HG03439 (cell line): ENCODE data around the gene OR7G1.
"Not testable (repeated sequence)": the region's sequence is repeated elsewhere in the genome, so short reads cannot be mapped to it uniquely, and the experiment has no call there.

Experiments used
- ATAC-seq: cut with Tn5 transposase; IDR thresholded peaks from one replicate; pipeline ENCODE4 v1.9.1; 2021; ENCODE audit warnings: mild to moderate bottlenecking, moderate library complexity; ENCODE audit not compliant: unreplicated experiment

OR7G1 gene

DNA sequence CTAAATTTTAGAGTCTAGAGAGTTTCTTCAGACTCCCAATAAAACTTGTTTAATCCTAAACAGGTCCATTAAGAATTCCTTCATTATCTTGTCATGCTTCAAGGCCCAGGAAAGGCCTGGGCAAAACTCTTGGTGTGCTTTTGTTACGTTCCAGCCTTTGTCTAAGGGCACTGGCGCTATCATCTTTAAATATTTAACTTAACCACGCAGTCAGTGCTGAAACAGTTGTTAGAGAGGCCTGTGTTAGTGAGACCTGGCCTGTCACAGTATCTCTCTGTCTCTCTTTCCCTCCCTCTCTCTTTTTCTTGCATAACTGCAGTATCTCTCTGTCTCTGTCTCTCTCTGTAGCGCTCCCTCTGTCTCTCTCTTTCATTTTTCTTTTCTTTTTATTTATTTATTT, 36.9 kb downstream of the OR7G1 start:
- no peak for ATAC-seq

DNA sequence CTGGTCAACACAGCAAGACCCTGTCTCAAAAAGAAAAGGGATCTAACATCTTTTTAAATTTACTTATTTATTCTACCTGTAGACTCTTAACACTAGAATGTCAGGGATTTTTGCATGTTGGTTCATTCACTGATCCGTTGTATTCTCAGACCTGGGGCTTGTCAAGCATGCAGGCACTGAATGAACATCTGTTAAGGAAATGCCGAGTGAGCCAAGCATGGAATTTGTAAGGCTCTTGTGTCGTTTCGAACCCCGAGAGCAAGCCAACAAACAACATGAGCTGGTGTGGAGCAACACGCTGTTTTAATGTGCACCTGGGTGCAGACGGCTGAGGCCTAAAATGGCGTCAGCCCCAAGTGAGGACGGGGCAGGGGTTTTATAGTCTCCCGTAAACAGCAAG, 38.7 kb downstream of the OR7G1 start:
- ATAC-seq, result no peak

DNA sequence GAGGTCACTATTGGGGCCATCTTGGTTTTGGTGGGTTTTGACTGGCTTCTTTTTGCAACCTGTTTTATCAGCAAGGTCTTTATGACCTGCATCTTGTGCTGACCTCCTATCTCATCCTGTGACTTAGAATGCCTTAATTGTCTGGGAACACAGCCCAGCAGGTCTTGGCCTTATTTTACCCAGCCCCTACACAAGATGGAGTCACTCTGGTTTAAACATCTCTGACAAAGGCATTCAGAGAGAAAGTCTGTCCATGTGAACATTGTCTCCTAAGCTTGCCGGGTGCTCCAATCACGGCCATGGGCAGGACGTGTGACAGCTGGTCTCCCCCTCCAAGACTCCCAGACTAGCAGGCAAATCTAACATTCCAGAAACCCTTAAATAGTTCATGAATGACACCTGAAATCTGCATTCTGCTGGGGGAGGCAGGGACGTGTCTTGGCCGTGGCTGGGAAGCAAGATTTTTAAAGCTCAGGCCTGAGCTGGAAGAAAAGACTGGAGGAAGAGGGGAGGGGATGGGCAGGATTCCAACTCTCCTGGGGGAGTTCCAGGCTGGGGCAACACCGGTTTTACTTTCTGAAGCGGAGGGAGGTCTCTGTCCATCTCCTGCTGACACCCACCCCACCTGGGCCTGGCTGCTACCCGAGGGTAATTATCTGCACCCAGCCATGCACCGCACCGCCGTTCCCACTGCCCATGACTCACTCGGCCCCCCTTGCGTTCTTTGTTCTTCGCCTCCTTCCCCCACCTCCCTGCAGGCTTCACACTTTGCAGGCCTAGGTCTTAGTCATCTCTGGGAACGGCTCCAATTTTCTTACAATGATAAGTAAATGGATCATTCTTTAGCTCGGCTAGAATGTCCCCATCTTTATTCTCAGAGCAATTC, 40.3 kb downstream of the OR7G1 start:
- ATAC-seq, result no peak

DNA sequence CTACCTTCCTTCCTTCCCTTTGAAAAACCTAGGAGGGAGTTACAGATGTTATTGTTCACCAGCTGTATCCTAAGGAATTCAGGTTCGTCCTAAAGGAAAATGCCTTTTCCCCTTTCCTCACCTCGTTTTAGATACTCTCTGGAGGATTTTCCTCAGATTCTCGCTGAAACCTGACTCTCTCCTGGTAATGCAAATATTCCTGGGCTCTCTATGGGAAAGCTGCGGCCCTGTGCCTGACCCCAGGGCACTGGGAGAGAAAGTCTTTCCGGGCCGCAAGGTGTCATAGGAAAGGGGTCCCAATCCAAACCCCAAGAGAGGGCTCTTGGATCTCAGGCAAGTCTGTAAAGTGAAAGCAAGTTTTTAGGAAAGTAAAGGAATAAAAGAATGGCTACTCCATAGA, 41.8 kb downstream of the OR7G1 start:
- ATAC-seq, result no peak

DNA sequence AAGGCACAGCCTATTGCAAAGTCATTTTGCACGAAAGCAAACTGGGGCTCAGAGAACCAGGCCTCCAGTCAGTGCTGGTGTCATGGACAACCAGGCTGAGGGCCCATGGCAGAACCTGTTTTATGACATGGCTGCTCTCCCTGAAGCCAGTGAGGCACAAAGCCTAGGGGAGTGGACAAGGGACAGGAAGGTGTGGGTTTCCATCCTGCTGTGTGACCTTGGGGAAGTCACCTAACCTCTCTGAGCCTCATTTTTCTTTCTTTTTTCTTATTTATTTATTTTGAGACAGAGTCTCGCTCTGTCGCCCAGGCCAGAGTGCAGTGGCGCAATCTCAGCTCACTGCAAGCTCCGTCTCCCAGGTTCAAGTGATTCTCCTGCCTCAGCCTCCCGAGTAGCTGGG, 43.8 kb downstream of the OR7G1 start:
- not testable (repeated sequence) for ATAC-seq

DNA sequence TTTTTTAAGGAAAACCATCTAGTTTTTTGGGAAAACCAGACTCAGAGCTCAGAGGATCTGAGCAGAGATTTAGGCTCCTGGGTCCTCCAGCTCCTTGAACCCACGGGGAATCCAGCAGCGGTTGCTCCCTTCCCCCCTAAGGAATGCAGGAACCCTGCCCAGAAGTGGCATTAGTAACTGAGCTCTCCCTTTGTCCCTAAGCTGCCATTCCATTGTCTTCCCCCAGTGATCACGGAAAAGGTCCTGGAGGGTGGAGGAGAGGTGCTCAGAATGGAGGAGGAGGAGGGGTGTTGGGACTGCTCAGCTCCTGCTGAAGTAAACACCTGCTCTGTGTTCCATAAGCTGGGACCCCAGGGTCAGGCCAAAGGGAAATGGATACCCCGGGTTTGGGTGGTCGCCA, 45.5 kb downstream of the OR7G1 start:
- ATAC-seq, result no peak

DNA sequence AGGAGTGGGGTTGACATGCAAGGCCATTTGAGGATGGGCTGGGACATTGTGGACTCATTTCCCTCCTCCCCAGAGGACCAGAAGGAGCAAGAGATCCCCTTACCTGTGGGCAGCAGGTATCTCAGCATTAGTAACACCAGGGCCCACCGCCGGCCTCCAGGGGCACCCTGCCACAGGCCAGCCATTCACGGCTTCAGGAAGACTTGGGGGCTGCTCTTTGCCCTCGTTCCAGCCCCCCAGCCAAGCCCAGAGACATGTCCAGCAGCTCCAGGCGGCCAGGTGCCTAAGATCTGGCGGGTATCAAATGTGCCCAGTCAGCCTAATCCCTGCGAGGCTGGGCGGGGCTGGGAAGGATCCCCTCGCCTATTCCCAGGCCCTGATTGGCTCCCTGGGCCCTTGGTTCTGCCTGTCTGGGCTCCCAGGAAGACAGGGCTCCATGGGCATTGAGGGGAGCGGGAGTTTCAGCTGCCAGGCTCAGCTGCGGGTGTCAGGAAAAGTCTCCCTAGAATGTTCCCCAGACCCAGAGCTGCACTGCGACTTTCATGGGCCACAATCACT, 50.0 kb downstream of the OR7G1 start:
- ATAC-seq, result no peak
